Stimulated activated CD8-positive, alpha-beta memory T cell treated with anti-CD3 and anti-CD28 coated beads, Interleukin-4, amount 100 ng/mL, for 1 hour (primary cell): ENCODE results near the gene ZNF107.
"Not testable (repeated sequence)": the region's sequence is repeated elsewhere in the genome, so short reads cannot be mapped to it uniquely, and the experiment has no call there.

Experiments
- DNase-seq, 2 donors: peaks; one replicate each; pipeline ENCODE4 v3.0.0-alpha.2; 2020; ENCODE audit warnings: low read depth in 2 of 2, low spot score in 1 of 2

ZNF107 gene

GRCh38 chr7:64643566-64643965 is 22.4 kb upstream of the ZNF107 start:
- no peak for DNase-seq

- no peak for DNase-seq
Observed at GRCh38 chr7:64651203-64651602, 14.7 kb upstream of the ZNF107 start.

GRCh38 chr7:64651632-64652165 is 14.2 kb upstream of the ZNF107 start:
- DNase-seq = no peak

- no peak for DNase-seq
Observed at GRCh38 chr7:64653721-64654401, 12.1 kb upstream of the ZNF107 start.

GRCh38 chr7:64654796-64655548 is 11.0 kb upstream of the ZNF107 start:
- no peak for DNase-seq

GRCh38 chr7:64655811-64656210 is 10.1 kb upstream of the ZNF107 start:
- DNase-seq = no peak

- DNase-seq = no peak
Observed at GRCh38 chr7:64656489-64656888, 9.4 kb upstream of the ZNF107 start.

- DNase-seq = not testable (repeated sequence)
Observed at GRCh38 chr7:64662091-64662490, 3.8 kb upstream of the ZNF107 start.

- no peak for DNase-seq
Observed at GRCh38 chr7:64666663-64667050, 724 bp downstream of the ZNF107 start.

GRCh38 chr7:64667311-64667710 is 1.4 kb downstream of the ZNF107 start:
- DNase-seq = no peak

GRCh38 chr7:64672414-64672813 is 6.5 kb downstream of the ZNF107 start:
- no peak for DNase-seq

- no peak for DNase-seq
Observed at GRCh38 chr7:64685091-64685490, 19.2 kb downstream of the ZNF107 start.

- no peak for DNase-seq
Observed at GRCh38 chr7:64685741-64686140, 19.8 kb downstream of the ZNF107 start.

GRCh38 chr7:64686493-64687184 is 20.7 kb downstream of the ZNF107 start:
- no peak for DNase-seq

- no peak for DNase-seq
Observed at GRCh38 chr7:64687249-64687648, 21.3 kb downstream of the ZNF107 start.

- DNase-seq = no peak
Observed at GRCh38 chr7:64688988-64689387, 23.1 kb downstream of the ZNF107 start.

GRCh38 chr7:64691831-64692230 is 25.9 kb downstream of the ZNF107 start:
- DNase-seq = no peak

GRCh38 chr7:64697863-64698262 is 31.9 kb downstream of the ZNF107 start:
- DNase-seq = not testable (repeated sequence)

- DNase-seq = no peak
Observed at GRCh38 chr7:64706625-64707292, 40.8 kb downstream of the ZNF107 start.

GRCh38 chr7:64717896-64718295 is 52.0 kb downstream of the ZNF107 start:
- DNase-seq = not testable (repeated sequence)

- DNase-seq = no peak
Observed at GRCh38 chr7:64729089-64729848, 63.3 kb downstream of the ZNF107 start.
